Measurements from ENCODE around the gene RBM4B. TPM values are rescaled to one million over a fixed set of nuclear protein-coding genes. Genes with fewer than 3 reads are reported as not detected.
A peak's percentile ranks its signal among the peaks of the same experiment; 100 is the strongest.

RBM4B gene
- total and polyA plus RNA-seq, 4 donors, result 7.1 to 13.8 (median 10.6) TPM

GRCh38 chr11:66719111-66719872 lies 41.6 kb upstream of the RBM4B start:
- H3K9ac ChIP-seq (ENCODE audit: low read depth in 1 of 2, low read length in 2 of 2), result no peak overlapping the region

DNA sequence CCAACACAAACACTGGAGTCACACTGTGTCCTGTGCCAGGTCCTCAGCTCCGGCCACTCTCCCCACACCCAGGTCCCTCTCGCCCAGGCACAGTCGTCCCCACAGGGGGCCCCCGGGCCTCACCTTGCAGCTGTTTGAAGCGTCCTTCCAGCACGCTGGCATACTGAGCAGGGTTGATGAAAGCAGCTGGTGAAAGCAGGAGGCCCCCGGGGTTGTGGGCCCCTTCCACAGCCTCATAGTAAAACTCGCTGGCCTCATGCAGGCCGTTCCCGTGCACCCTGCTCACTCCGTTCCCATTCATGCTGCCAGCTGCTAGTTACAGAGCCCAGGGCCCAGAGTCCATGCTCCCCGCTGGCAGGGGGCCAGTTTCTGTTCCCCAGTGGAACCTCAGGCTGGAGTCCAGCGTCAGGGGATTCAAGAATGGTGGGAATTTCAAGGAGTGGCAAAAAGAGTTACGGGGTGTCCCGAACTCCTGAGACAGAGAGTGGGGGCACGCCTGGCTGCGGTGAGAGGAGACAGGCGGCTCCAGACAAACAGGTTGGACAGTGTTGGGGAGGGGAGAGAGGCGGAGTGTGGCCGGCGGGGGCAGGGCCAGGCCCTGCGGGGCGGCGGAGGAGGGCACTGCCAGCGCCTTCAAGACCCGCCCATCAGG lies 40.8 kb upstream of the RBM4B start:
- peaks cover 3 to 55% (median 42%) of the 10 kb centered on the region in 4 donors for H3K4me1 ChIP-seq (ENCODE audit: control insufficient read depth in 4 of 4, insufficient read depth in 4 of 4, low read length in 3 of 4)
- WGBS, result 27% methylated on average over 26 of the region's 26 CpGs
- peak overlapping the region; percentile 51 to 76 for H3K27ac ChIP-seq (ENCODE audit: low read depth in 1 of 2, low read length in 2 of 2)
- TF ChIP-seq ZBTB33 (IDR thresholded peaks at IDR 0.05) (no peak), YY1 (IDR thresholded peaks at IDR 0.05) (peak; percentile 15), HNF4A (conservative IDR thresholded peaks at IDR 0.05) (peak; percentile 70 to 78), MAX (IDR thresholded peaks at IDR 0.05) (no peak), RXRA (IDR thresholded peaks at IDR 0.05) (peak in 1 of 2 donors; percentile 57), SP1 (IDR thresholded peaks at IDR 0.05) (peak; percentile 54), RAD21 (IDR thresholded peaks at IDR 0.05) (peak; percentile 45 to 47)
- TF ChIP-seq, protein P1, sequence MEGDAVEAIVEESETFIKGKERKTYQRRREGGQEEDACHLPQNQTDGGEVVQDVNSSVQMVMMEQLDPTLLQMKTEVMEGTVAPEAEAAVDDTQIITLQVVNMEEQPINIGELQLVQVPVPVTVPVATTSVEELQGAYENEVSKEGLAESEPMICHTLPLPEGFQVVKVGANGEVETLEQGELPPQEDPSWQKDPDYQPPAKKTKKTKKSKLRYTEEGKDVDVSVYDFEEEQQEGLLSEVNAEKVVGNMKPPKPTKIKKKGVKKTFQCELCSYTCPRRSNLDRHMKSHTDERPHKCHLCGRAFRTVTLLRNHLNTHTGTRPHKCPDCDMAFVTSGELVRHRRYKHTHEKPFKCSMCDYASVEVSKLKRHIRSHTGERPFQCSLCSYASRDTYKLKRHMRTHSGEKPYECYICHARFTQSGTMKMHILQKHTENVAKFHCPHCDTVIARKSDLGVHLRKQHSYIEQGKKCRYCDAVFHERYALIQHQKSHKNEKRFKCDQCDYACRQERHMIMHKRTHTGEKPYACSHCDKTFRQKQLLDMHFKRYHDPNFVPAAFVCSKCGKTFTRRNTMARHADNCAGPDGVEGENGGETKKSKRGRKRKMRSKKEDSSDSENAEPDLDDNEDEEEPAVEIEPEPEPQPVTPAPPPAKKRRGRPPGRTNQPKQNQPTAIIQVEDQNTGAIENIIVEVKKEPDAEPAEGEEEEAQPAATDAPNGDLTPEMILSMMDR (IDR thresholded peaks at IDR 0.05; ENCODE audit: low read depth, low read length, missing input control), result peak; percentile 39
- no peak overlapping the region for H3K9ac ChIP-seq (ENCODE audit: low read depth in 1 of 2, low read length in 2 of 2)
- peak overlapping the region; percentile 4 to 62 (median 37) for H3K4me3 ChIP-seq (ENCODE audit: low read depth in 1 of 3, low read length in 3 of 3)
- H3K9me3 ChIP-seq (ENCODE audit: control insufficient read depth in 4 of 4, low read length in 3 of 4), result no peaks in the 10 kb centered on the region
- no peak for DNase-seq (ENCODE audit: low spot score)
- peaks cover 3 to 19% (median 15%) of the 10 kb centered on the region in 4 donors for H3K36me3 ChIP-seq (ENCODE audit: control insufficient read depth in 4 of 4, insufficient read depth in 3 of 4, low read depth in 1 of 4, low read length in 3 of 4)
- H3K27me3 ChIP-seq (ENCODE audit: control insufficient read depth in 4 of 4, insufficient read depth in 4 of 4, low read length in 3 of 4), result no peaks in the 10 kb centered on the region

More at GRCh38 chr11:66719111-66719872, 41.6 kb upstream of the RBM4B start:
- Histone ChIP-seq H3K27me3 (ENCODE audit: control insufficient read depth in 4 of 4, insufficient read depth in 4 of 4, low read length in 3 of 4) (no peaks in the 10 kb centered on the region), H3K4me3 (ENCODE audit: low read depth in 1 of 3, low read length in 3 of 3) (no peak overlapping the region), H3K27ac (ENCODE audit: low read depth in 1 of 2, low read length in 2 of 2) (peak overlapping the region; percentile 51 to 76), H3K36me3 (ENCODE audit: control insufficient read depth in 4 of 4, insufficient read depth in 3 of 4, low read depth in 1 of 4, low read length in 3 of 4) (peaks cover 0 to 10% (median 8%) of the 10 kb centered on the region in 4 donors), H3K4me1 (ENCODE audit: control insufficient read depth in 4 of 4, insufficient read depth in 4 of 4, low read length in 3 of 4) (peaks cover 7 to 62% (median 47%) of the 10 kb centered on the region in 4 donors), H3K9me3 (ENCODE audit: control insufficient read depth in 4 of 4, low read length in 3 of 4) (no peaks in the 10 kb centered on the region)
- TF ChIP-seq HNF4G (IDR thresholded peaks at IDR 0.05), result no peak
- no peak for DNase-seq (ENCODE audit: low spot score)
- WGBS, result 84% methylated on average over 8 of the region's 8 CpGs

DNA sequence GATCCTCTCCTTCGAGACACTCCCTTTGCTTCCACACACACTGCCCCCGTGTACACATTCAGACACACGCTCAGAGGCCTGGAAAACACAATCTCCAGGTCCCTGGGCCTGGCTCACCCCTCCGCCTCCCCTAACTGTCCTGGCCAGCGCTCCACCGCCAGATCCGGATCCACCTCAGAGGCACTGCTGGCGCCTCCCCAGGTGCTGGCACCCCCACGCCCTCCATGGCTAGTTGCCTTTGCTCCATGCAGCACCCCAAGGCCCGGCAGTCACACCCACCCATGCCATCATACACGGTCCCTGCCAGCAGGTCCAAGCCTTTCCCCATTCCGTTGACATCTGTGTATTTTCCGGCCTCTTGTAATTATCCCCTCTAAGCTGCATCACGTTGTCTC lies 40.2 kb upstream of the RBM4B start:
- 42% methylated on average over 14 of the region's 14 CpGs for WGBS

More for the DNA sequence above, 40.2 kb upstream of the RBM4B start:
- DNase-seq (ENCODE audit: low spot score), result no peak
- H3K4me3 ChIP-seq (ENCODE audit: low read depth in 1 of 3, low read length in 3 of 3), result peak overlapping the region; percentile 4 to 62 (median 37)
- TF ChIP-seq FOXA1 (IDR thresholded peaks at IDR 0.05), result no peak
- no peak for TF ChIP-seq JUND (IDR thresholded peaks at IDR 0.05)
- no peak for TF ChIP-seq RAD21 (IDR thresholded peaks at IDR 0.05)
- TF ChIP-seq TAF1 (conservative IDR thresholded peaks at IDR 0.05), result no peak
- no peak for TF ChIP-seq ZBTB33 (IDR thresholded peaks at IDR 0.05)
- no peak for TF ChIP-seq EGR1 (IDR thresholded peaks at IDR 0.05; ENCODE audit: low read depth in 2 of 2)
- TF ChIP-seq HNF4G (IDR thresholded peaks at IDR 0.05), result no peak
- no peak for TF ChIP-seq YY1 (IDR thresholded peaks at IDR 0.05)
- TF ChIP-seq REST (IDR thresholded peaks at IDR 0.05), result no peak
- TF ChIP-seq HNF4A (conservative IDR thresholded peaks at IDR 0.05), result no peak
- TF ChIP-seq RXRA (IDR thresholded peaks at IDR 0.05), result no peak
- TF ChIP-seq NR2F2 (IDR thresholded peaks at IDR 0.05), result no peak
- peaks cover 3 to 51% (median 37%) of the 10 kb centered on the region in 4 donors for H3K4me1 ChIP-seq (ENCODE audit: control insufficient read depth in 4 of 4, insufficient read depth in 4 of 4, low read length in 3 of 4)
- H3K27ac ChIP-seq (ENCODE audit: low read depth in 1 of 2, low read length in 2 of 2), result peak overlapping the region; percentile 51 to 76
- no peak overlapping the region for H3K9ac ChIP-seq (ENCODE audit: low read depth in 1 of 2, low read length in 2 of 2)
- peaks cover 3 to 20% (median 16%) of the 10 kb centered on the region in 4 donors for H3K36me3 ChIP-seq (ENCODE audit: control insufficient read depth in 4 of 4, insufficient read depth in 3 of 4, low read depth in 1 of 4, low read length in 3 of 4)
- no peaks in the 10 kb centered on the region for H3K9me3 ChIP-seq (ENCODE audit: control insufficient read depth in 4 of 4, low read length in 3 of 4)
- no peaks in the 10 kb centered on the region for H3K27me3 ChIP-seq (ENCODE audit: control insufficient read depth in 4 of 4, insufficient read depth in 4 of 4, low read length in 3 of 4)

Measured in liver (tissue), 9 donors.